Activated CD4-positive, alpha-beta T cell treated with anti-CD3 and anti-CD28 coated beads, Interleukin-2, amount 10 ng/mL, durations not matched to agents 24 days and 14 days (primary cell): ENCODE measurements around the gene SMOC2. TPM values are rescaled to one million over a fixed set of nuclear protein-coding genes. Genes with fewer than 3 reads are reported as not detected.
"Not testable (repeated sequence)": the region's sequence is repeated elsewhere in the genome, so short reads cannot be mapped to it uniquely, and the experiment has no call there.

ENCODE experiments used
- DNase-seq: peaks from one replicate; pipeline ENCODE4 v3.0.0; 2022
- H3K27ac Mint-ChIP-seq: one replicate; pipeline ENCODE4 v1.8.0; 2022; ENCODE audit warnings: mild to moderate bottlenecking, mixed read lengths
- H3K27me3 Mint-ChIP-seq: one replicate; pipeline ENCODE4 v1.8.0; 2022; ENCODE audit warnings: mixed read lengths
- H3K36me3 Mint-ChIP-seq: one replicate; pipeline ENCODE4 v1.8.0; 2022; ENCODE audit warnings: low read depth, mild to moderate bottlenecking, mixed read lengths
- H3K4me1 Mint-ChIP-seq: one replicate; pipeline ENCODE4 v1.8.0; 2021; ENCODE audit warnings: mixed read lengths
- H3K4me3 Mint-ChIP-seq: one replicate; pipeline ENCODE4 v1.8.0; 2022; ENCODE audit warnings: mild to moderate bottlenecking, moderate library complexity, mixed read lengths
- H3K9me3 Mint-ChIP-seq: one replicate; pipeline ENCODE4 v1.8.0; 2021; ENCODE audit warnings: mixed read lengths
- intact Hi-C: fragments of 100-400 bp; cut with micrococcal nuclease; formaldehyde crosslinking; loops from one replicate; pipeline ENCODE4 v1.15.1; 2023
- total RNA-seq: library from RNA; stranded (reverse); gene quantifications from 2 replicates; pipeline ENCODE4 v1.2.3, GENCODE V29; 2022

The SMOC2 gene
- total RNA-seq, 1 donor from 2014 or later, result not detected

GRCh38 chr6:168570211-168570610, 129.2 kb downstream of the SMOC2 start:
- no peaks in the 10 kb centered on the region for H3K27me3 Mint-ChIP-seq
- no peak overlapping the region for H3K4me3 Mint-ChIP-seq
- H3K9me3 Mint-ChIP-seq, result no peaks in the 10 kb centered on the region
- no peak for DNase-seq
- no peaks in the 10 kb centered on the region for H3K36me3 Mint-ChIP-seq
- no peaks in the 10 kb centered on the region for H3K4me1 Mint-ChIP-seq
- intact Hi-C loops, result no loop called here
- H3K27ac Mint-ChIP-seq, result no peak overlapping the region

GRCh38 chr6:168571268-168571667, 130.3 kb downstream of the SMOC2 start:
- Mint-ChIP-seq H3K4me1 (no peaks in the 10 kb centered on the region), H3K27me3 (no peaks in the 10 kb centered on the region), H3K27ac (no peak overlapping the region), H3K9me3 (no peaks in the 10 kb centered on the region), H3K36me3 (no peaks in the 10 kb centered on the region), H3K4me3 (no peak overlapping the region)
- DNase-seq, result no peak
- intact Hi-C loops, result no loop called here

GRCh38 chr6:168573276-168573835, 132.4 kb downstream of the SMOC2 start:
- H3K4me1 Mint-ChIP-seq, H3K36me3 Mint-ChIP-seq, DNase-seq, H3K27me3 Mint-ChIP-seq, H3K27ac Mint-ChIP-seq, intact Hi-C loops, H3K4me3 Mint-ChIP-seq, H3K9me3 Mint-ChIP-seq: not testable (repeated sequence)

GRCh38 chr6:168574075-168574698, 133.2 kb downstream of the SMOC2 start:
- no peaks in the 10 kb centered on the region for H3K36me3 Mint-ChIP-seq
- H3K4me1 Mint-ChIP-seq, result no peaks in the 10 kb centered on the region
- DNase-seq, result no peak
- intact Hi-C loops, result no loop called here
- no peaks in the 10 kb centered on the region for H3K9me3 Mint-ChIP-seq
- no peak overlapping the region for H3K4me3 Mint-ChIP-seq
- no peaks in the 10 kb centered on the region for H3K27me3 Mint-ChIP-seq
- H3K27ac Mint-ChIP-seq, result no peak overlapping the region

- intact Hi-C loops, result no loop called here
- Mint-ChIP-seq H3K4me1 (no peaks in the 10 kb centered on the region), H3K27ac (no peak overlapping the region), H3K27me3 (no peaks in the 10 kb centered on the region), H3K36me3 (no peaks in the 10 kb centered on the region), H3K9me3 (no peaks in the 10 kb centered on the region), H3K4me3 (no peak overlapping the region)
- no peak for DNase-seq
These were observed 133.8 kb downstream of the SMOC2 start for GRCh38 chr6:168574699-168575195.

GRCh38 chr6:168575346-168576098, 134.5 kb downstream of the SMOC2 start:
- Mint-ChIP-seq H3K4me1 (no peaks in the 10 kb centered on the region), H3K27ac (no peak overlapping the region), H3K36me3 (no peaks in the 10 kb centered on the region), H3K27me3 (no peaks in the 10 kb centered on the region), H3K4me3 (no peak overlapping the region), H3K9me3 (no peaks in the 10 kb centered on the region)
- intact Hi-C loops, result no loop called here
- DNase-seq, result no peak

GRCh38 chr6:168576388-168576787, 135.4 kb downstream of the SMOC2 start:
- Mint-ChIP-seq H3K4me1 (no peaks in the 10 kb centered on the region), H3K27ac (no peak overlapping the region), H3K36me3 (no peaks in the 10 kb centered on the region), H3K4me3 (no peak overlapping the region), H3K27me3 (no peaks in the 10 kb centered on the region), H3K9me3 (no peaks in the 10 kb centered on the region)
- intact Hi-C loops, result no loop called here
- DNase-seq, result no peak

GRCh38 chr6:168577496-168577895, 136.5 kb downstream of the SMOC2 start:
- Mint-ChIP-seq H3K4me3 (no peak overlapping the region), H3K36me3 (no peaks in the 10 kb centered on the region)
- no peak for DNase-seq

GRCh38 chr6:168578036-168578435, 137.1 kb downstream of the SMOC2 start:
- Mint-ChIP-seq H3K4me1 (no peaks in the 10 kb centered on the region), H3K4me3 (no peak overlapping the region), H3K27ac (no peak overlapping the region), H3K9me3 (no peaks in the 10 kb centered on the region), H3K36me3 (no peaks in the 10 kb centered on the region), H3K27me3 (no peaks in the 10 kb centered on the region)
- intact Hi-C loops, result no loop called here
- DNase-seq, result no peak

More at GRCh38 chr6:168577496-168577895, 136.5 kb downstream of the SMOC2 start:
- intact Hi-C loops, result no loop called here
- Mint-ChIP-seq H3K4me1 (no peaks in the 10 kb centered on the region), H3K27me3 (no peaks in the 10 kb centered on the region), H3K9me3 (no peaks in the 10 kb centered on the region), H3K27ac (no peak overlapping the region)

GRCh38 chr6:168581236-168581635, 140.3 kb downstream of the SMOC2 start:
- Mint-ChIP-seq H3K27me3 (no peaks in the 10 kb centered on the region), H3K27ac (no peak overlapping the region), H3K9me3 (no peaks in the 10 kb centered on the region), H3K4me1 (no peaks in the 10 kb centered on the region), H3K4me3 (no peak overlapping the region), H3K36me3 (no peaks in the 10 kb centered on the region)
- no peak for DNase-seq
- intact Hi-C loops, result no loop called here

- Mint-ChIP-seq H3K27ac (no peak overlapping the region), H3K4me1 (no peaks in the 10 kb centered on the region), H3K4me3 (no peak overlapping the region), H3K36me3 (no peaks in the 10 kb centered on the region), H3K27me3 (no peaks in the 10 kb centered on the region), H3K9me3 (no peaks in the 10 kb centered on the region)
- intact Hi-C loops, result no loop called here
- no peak for DNase-seq
These were observed 140.7 kb downstream of the SMOC2 start for GRCh38 chr6:168581706-168582105.

- Mint-ChIP-seq H3K9me3 (no peaks in the 10 kb centered on the region), H3K27me3 (no peaks in the 10 kb centered on the region), H3K4me1 (no peaks in the 10 kb centered on the region), H3K27ac (no peak overlapping the region), H3K4me3 (no peak overlapping the region), H3K36me3 (no peaks in the 10 kb centered on the region)
- intact Hi-C loops, result no loop called here
- DNase-seq, result no peak
These were observed 141.6 kb downstream of the SMOC2 start for GRCh38 chr6:168582571-168582981.

GRCh38 chr6:168583126-168583525, 142.1 kb downstream of the SMOC2 start:
- Mint-ChIP-seq H3K9me3 (no peaks in the 10 kb centered on the region), H3K27ac (no peak overlapping the region), H3K4me1 (no peaks in the 10 kb centered on the region), H3K36me3 (no peaks in the 10 kb centered on the region), H3K4me3 (no peak overlapping the region), H3K27me3 (no peaks in the 10 kb centered on the region)
- intact Hi-C loops, result no loop called here
- no peak for DNase-seq

GRCh38 chr6:168583821-168584220, 142.8 kb downstream of the SMOC2 start:
- DNase-seq, result no peak
- Mint-ChIP-seq H3K27ac (no peak overlapping the region), H3K4me3 (no peak overlapping the region), H3K27me3 (no peaks in the 10 kb centered on the region), H3K9me3 (no peaks in the 10 kb centered on the region), H3K4me1 (no peaks in the 10 kb centered on the region), H3K36me3 (no peaks in the 10 kb centered on the region)
- intact Hi-C loops, result no loop called here
